HT1080 (cell line): ENCODE results near the gene PRIMPOL. TPM values are rescaled to one million over a fixed set of nuclear protein-coding genes. Genes with fewer than 3 reads are reported as not detected.
"Not testable (repeated sequence)": the region's sequence is repeated elsewhere in the genome, so short reads cannot be mapped to it uniquely, and the experiment has no call there.

Experiments used
- DNase-seq: peaks from one replicate; pipeline ENCODE4 v3.0.0-alpha.2; 2015; ENCODE audit warnings: low read depth
- total RNA-seq: library from RNA; depleted of rRNA; stranded (reverse); fragments of >200 nt; shearing (Covaris generic); gene quantifications from 2 replicates; pipeline ENCODE4 v1.2.3, GENCODE V29; 2014

PRIMPOL gene
- total RNA-seq, 1 experiment from 2014 or later, result 26.1 TPM

GRCh38 chr4:184636897-184637296 lies 12.6 kb upstream of the PRIMPOL start:
- DNase-seq, result no peak

- DNase-seq, result no peak
These were observed 8.5 kb upstream of the PRIMPOL start for GRCh38 chr4:184641022-184641421.

GRCh38 chr4:184641451-184641850 lies 8.1 kb upstream of the PRIMPOL start:
- DNase-seq, result no peak

GRCh38 chr4:184643731-184644130 lies 5.8 kb upstream of the PRIMPOL start:
- DNase-seq, result no peak

GRCh38 chr4:184644553-184645307 lies 4.8 kb upstream of the PRIMPOL start:
- peak; percentile 13 for DNase-seq

- DNase-seq, result no peak
These were observed 3.5 kb upstream of the PRIMPOL start for GRCh38 chr4:184645904-184646610.

- DNase-seq, result peak; percentile 20
These were observed 2.1 kb upstream of the PRIMPOL start for GRCh38 chr4:184647266-184648053.

- DNase-seq, result peak; percentile 1
These were observed 1.6 kb upstream of the PRIMPOL start for GRCh38 chr4:184648054-184648312.

- peak; percentile 34 for DNase-seq
These were observed 1.1 kb upstream of the PRIMPOL start for GRCh38 chr4:184648313-184649025.

GRCh38 chr4:184649971-184650855 lies 675 bp downstream of the PRIMPOL start:
- peak; percentile 38 for DNase-seq

GRCh38 chr4:184651899-184652298 lies 2.4 kb downstream of the PRIMPOL start:
- no peak for DNase-seq

GRCh38 chr4:184652681-184653080 lies 3.1 kb downstream of the PRIMPOL start:
- DNase-seq, result not testable (repeated sequence)

- peak; percentile 10 for DNase-seq
These were observed 4.1 kb downstream of the PRIMPOL start for GRCh38 chr4:184653650-184654049.

- DNase-seq, result no peak
These were observed 6.6 kb downstream of the PRIMPOL start for GRCh38 chr4:184655889-184656869.

GRCh38 chr4:184657144-184657543 lies 7.6 kb downstream of the PRIMPOL start:
- DNase-seq, result no peak

- DNase-seq, result not testable (repeated sequence)
These were observed 8.3 kb downstream of the PRIMPOL start for GRCh38 chr4:184657820-184658219.

- no peak for DNase-seq
These were observed 11.4 kb downstream of the PRIMPOL start for GRCh38 chr4:184660978-184661377.

GRCh38 chr4:184662236-184662635 lies 12.7 kb downstream of the PRIMPOL start:
- no peak for DNase-seq
